Keratinocyte (primary cell): Measurements from ENCODE around the gene MYO1E.

Experiments
- EZH2 ChIP-seq: IDR thresholded peaks from one replicate; pipeline ENCODE4 v1.6.1; 2012; ENCODE audit warnings: inconsistent platforms, mild to moderate bottlenecking, low read length, moderate library complexity
- TF ChIP-seq, protein P1 (sequence below), 3 experiments: IDR thresholded peaks in 1 of 3; conservative IDR thresholded peaks in 1 of 3; optimal IDR thresholded peaks in 1 of 3; 2 replicates in 2 of 3; 3 replicates in 1 of 3; pipeline versions ENCODE3 to v1.5.1; 2011; ENCODE audit warnings: low read length in 3 of 3, mild to moderate bottlenecking in 3 of 3, moderate library complexity in 2 of 3, control low read depth in 1 of 3, inconsistent platforms in 1 of 3; ENCODE audit not compliant: insufficient read depth in 2 of 3; ENCODE audit errors: extremely low read depth in 1 of 3

DNA sequence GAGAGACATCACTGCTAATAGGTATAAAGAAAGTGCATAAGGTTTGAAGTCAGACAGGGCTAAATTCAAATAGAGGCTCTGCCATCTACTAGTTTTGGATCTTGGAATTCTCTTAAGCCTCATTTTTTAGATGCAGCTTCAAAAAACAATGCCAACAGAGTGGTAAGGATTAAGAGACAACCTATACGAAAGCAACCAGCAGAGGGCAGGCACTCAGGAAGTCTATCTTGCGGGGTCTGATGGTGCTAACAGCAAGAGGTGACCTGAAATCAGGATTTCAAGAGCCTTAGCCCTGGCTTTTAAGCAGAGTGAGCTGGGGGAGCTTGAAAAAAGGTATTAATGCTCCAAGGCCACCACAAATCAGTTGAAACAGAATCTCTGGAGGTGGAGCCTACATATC, 125.3 kb downstream of the MYO1E start:
- no peak for TF ChIP-seq EZH2
- TF ChIP-seq, protein P1, sequence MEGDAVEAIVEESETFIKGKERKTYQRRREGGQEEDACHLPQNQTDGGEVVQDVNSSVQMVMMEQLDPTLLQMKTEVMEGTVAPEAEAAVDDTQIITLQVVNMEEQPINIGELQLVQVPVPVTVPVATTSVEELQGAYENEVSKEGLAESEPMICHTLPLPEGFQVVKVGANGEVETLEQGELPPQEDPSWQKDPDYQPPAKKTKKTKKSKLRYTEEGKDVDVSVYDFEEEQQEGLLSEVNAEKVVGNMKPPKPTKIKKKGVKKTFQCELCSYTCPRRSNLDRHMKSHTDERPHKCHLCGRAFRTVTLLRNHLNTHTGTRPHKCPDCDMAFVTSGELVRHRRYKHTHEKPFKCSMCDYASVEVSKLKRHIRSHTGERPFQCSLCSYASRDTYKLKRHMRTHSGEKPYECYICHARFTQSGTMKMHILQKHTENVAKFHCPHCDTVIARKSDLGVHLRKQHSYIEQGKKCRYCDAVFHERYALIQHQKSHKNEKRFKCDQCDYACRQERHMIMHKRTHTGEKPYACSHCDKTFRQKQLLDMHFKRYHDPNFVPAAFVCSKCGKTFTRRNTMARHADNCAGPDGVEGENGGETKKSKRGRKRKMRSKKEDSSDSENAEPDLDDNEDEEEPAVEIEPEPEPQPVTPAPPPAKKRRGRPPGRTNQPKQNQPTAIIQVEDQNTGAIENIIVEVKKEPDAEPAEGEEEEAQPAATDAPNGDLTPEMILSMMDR (optimal IDR thresholded peaks at IDR 0.05 in 1 of 3, IDR thresholded peaks at IDR 0.05 in 1 of 3, conservative IDR thresholded peaks at IDR 0.05 in 1 of 3; ENCODE audit: extremely low read depth in 1 of 3, insufficient read depth in 2 of 3, low read length in 3 of 3), result peak; percentile 42 to 62 (median 61)
